Testis (tissue), 3 donors: ENCODE measurements around the gene ST6GAL1. TPM values are rescaled to one million over a fixed set of nuclear protein-coding genes. Genes with fewer than 3 reads are reported as not detected.

ENCODE experiments used
- DNase-seq: peaks from one replicate; pipeline ENCODE4 v3.0.0-alpha.2; 2019
- H3K27ac ChIP-seq, 2 donors: fragments of 200-600 bp; sonication (generic); one replicate each; pipeline ENCODE4 v1.5.1; 2019
- H3K27me3 ChIP-seq: fragments of 200-600 bp; sonication (generic); one replicate; pipeline ENCODE4 v1.5.1; 2019
- H3K36me3 ChIP-seq: fragments of 200-600 bp; sonication (generic); one replicate; pipeline ENCODE4 v1.5.1; 2017; ENCODE audit warnings: low read depth; ENCODE audit errors: missing control alignments
- H3K4me1 ChIP-seq: fragments of 200-600 bp; sonication (generic); one replicate; pipeline ENCODE4 v1.5.1; 2019
- H3K4me3 ChIP-seq, 2 donors: fragments of 200-600 bp; sonication (generic); one replicate each; pipeline ENCODE4 v1.5.1; 2017 to 2019
- H3K9me3 ChIP-seq: fragments of 200-600 bp; sonication (generic); one replicate; pipeline ENCODE4 v1.5.1; 2017
- CTCF ChIP-seq, 3 experiments: fragments of 450-650 bp in 2 of 3; fragments of 200-600 bp in 1 of 3; sonication (generic) in 1 of 3; IDR thresholded peaks; one replicate each; pipeline ENCODE4 v1.5.1; 2016 to 2019; ENCODE audit warnings: antibody characterized with exemption in 3 of 3, mild to moderate bottlenecking in 2 of 3, moderate library complexity in 1 of 3
- POLR2A ChIP-seq: fragments of 450-650 bp; IDR thresholded peaks from one replicate; pipeline ENCODE4 v1.6.1; 2017; ENCODE audit warnings: antibody characterized with exemption, mild to moderate bottlenecking, moderate library complexity
- WGBS, 2 donors: methylation state at CpG; one replicate each; pipeline ENCODE4 v1.1.5; 2018; 5-methylcytosine and 5-hydroxymethylcytosine counted together
- intact Hi-C: fragments of 100-400 bp; cut with DNase I; formaldehyde crosslinking; loops from one replicate; pipeline ENCODE4 v1.15.1; 2023; ENCODE audit warnings: low total_unique reads
- polyA plus RNA-seq: library from polyadenylated mRNA; stranded (reverse); fragments of 350-450 nt; fragmentation: Illumina TruSeq; extraction: RNeasy Lipid Tissue Mini Kit (QIAGEN cat#74804); gene quantifications from one replicate; pipeline ENCODE4 v1.2.3, GENCODE V29; 2014; ENCODE audit warnings: low read depth, low replicate concordance; ENCODE audit not compliant: insufficient read depth
- total RNA-seq, 2 donors: library from RNA; depleted of rRNA; stranded (reverse); fragments of >200 nt; gene quantifications; one replicate each; pipeline ENCODE4 v1.2.3, GENCODE V29; 2016

The ST6GAL1 gene
- total and polyA plus RNA-seq, 3 donors from 2014 or later, result 12.8 to 26.3 (median 16.9) TPM

GRCh38 chr3:187107989-187108388 lies 177.7 kb downstream of the ST6GAL1 start:
- H3K36me3 ChIP-seq, result no peaks in the 10 kb centered on the region
- intact Hi-C loops, result no loop called here
- H3K27ac ChIP-seq, result no peak overlapping the region

GRCh38 chr3:187110156-187110555 lies 179.8 kb downstream of the ST6GAL1 start:
- no peak overlapping the region for H3K4me3 ChIP-seq
- no peaks in the 10 kb centered on the region for H3K27me3 ChIP-seq
- no peaks in the 10 kb centered on the region for H3K4me1 ChIP-seq
- no peak overlapping the region for H3K27ac ChIP-seq
- H3K36me3 ChIP-seq, result no peaks in the 10 kb centered on the region
- WGBS, 2 donors, result 83 to 96% methylated on average over 1 of the region's 1 CpG
- H3K9me3 ChIP-seq, result no peaks in the 10 kb centered on the region
- intact Hi-C loops, result no loop called here
- TF ChIP-seq CTCF (IDR thresholded peaks at IDR 0.05) (no peak), POLR2A (no peak)
- no peak for DNase-seq

More at GRCh38 chr3:187107989-187108388, 177.7 kb downstream of the ST6GAL1 start:
- Histone ChIP-seq H3K9me3 (no peaks in the 10 kb centered on the region), H3K4me3 (no peak overlapping the region), H3K27me3 (no peaks in the 10 kb centered on the region), H3K4me1 (no peaks in the 10 kb centered on the region)
- 69 to 82% methylated on average over 3 of the region's 3 CpGs for WGBS, 2 donors
- TF ChIP-seq CTCF (IDR thresholded peaks at IDR 0.05) (no peak), POLR2A (no peak)
- DNase-seq, result no peak

GRCh38 chr3:187112934-187113793 lies 182.8 kb downstream of the ST6GAL1 start:
- intact Hi-C loops, result no loop called here
- no peak overlapping the region for H3K4me3 ChIP-seq
- no peak for TF ChIP-seq POLR2A
- TF ChIP-seq CTCF (IDR thresholded peaks at IDR 0.05), result peak in 2 of 3 experiments; percentile 27 to 53
- no peak overlapping the region for H3K27ac ChIP-seq
- H3K9me3 ChIP-seq, result no peaks in the 10 kb centered on the region
- H3K36me3 ChIP-seq, result no peaks in the 10 kb centered on the region
- 33 to 52% methylated on average over 2 of the region's 2 CpGs for whole genome bisulfite sequencing, 2 donors
- no peak for DNase-seq
- no peaks in the 10 kb centered on the region for H3K4me1 ChIP-seq
- no peaks in the 10 kb centered on the region for H3K27me3 ChIP-seq

GRCh38 chr3:187114511-187114910 lies 184.2 kb downstream of the ST6GAL1 start:
- Histone ChIP-seq H3K9me3 (no peaks in the 10 kb centered on the region), H3K27ac (no peak overlapping the region), H3K36me3 (no peaks in the 10 kb centered on the region), H3K27me3 (no peaks in the 10 kb centered on the region), H3K4me1 (no peaks in the 10 kb centered on the region), H3K4me3 (no peak overlapping the region)
- 89 to 98% methylated on average over 2 of the region's 2 CpGs for WGBS, 2 donors
- intact Hi-C loops, result no loop called here
- TF ChIP-seq POLR2A, result no peak
- TF ChIP-seq CTCF (IDR thresholded peaks at IDR 0.05), result no peak
- no peak for DNase-seq

- TF ChIP-seq CTCF (IDR thresholded peaks at IDR 0.05) (no peak), POLR2A (no peak)
- no peak overlapping the region for H3K27ac ChIP-seq
- no peaks in the 10 kb centered on the region for H3K36me3 ChIP-seq
- H3K27me3 ChIP-seq, result no peaks in the 10 kb centered on the region
- H3K9me3 ChIP-seq, result no peaks in the 10 kb centered on the region
- no peak overlapping the region for H3K4me3 ChIP-seq
- H3K4me1 ChIP-seq, result no peaks in the 10 kb centered on the region
- 78 to 85% methylated on average over 2 of the region's 2 CpGs for WGBS, 2 donors
- DNase-seq, result no peak
- intact Hi-C loops, result no loop called here
Observed at GRCh38 chr3:187120326-187120725, 190.0 kb downstream of the ST6GAL1 start.
